ENCODE data around the gene ADAMTS8.

DNA sequence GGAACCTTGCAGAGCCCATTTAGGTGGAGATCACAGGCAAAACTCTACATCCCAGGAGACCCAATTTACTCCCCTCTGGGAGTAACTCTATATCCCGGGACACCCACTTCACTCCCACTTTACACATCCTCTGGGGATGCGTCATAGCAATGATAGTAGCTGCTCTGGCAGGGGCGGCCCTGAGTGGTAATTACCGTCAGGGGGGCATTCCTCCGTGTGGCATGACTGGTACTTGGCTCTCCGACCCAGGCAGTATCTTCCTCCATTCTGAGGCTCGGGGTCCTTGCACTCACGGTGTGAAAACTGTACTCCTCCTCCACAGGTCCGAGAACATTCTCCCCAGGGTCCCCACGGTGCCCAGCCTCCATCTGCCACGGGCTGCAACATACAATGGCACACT is 17.2 kb downstream of the ADAMTS8 start:
- TF ChIP-seq CTCF (IDR thresholded peaks at IDR 0.05) (no peak), POLR2A (IDR thresholded peaks at IDR 0.05) (no peak)

Data from thyroid gland (tissue), 4 donors.